ENCODE measurements around the gene MYOG. TPM values are rescaled to one million over a fixed set of nuclear protein-coding genes. Genes with fewer than 3 reads are reported as not detected.

Gene MYOG
- total and polyA plus RNA-seq, 2 of the 4 experiments (the other 2 are of a cell fraction): not detected

GRCh38 chr1:203072002-203072602 lies 13.7 kb downstream of the MYOG start:
- WGBS, 2 experiments (ENCODE audit: extremely low coverage in 2 of 2, insufficient read length in 1 of 2): no CpG with 5 or more reads among the region's 7 CpGs
- DNase-seq: no peak
- Histone ChIP-seq H3K27me3 (ENCODE audit: control insufficient read depth, insufficient read depth, low read length) (peaks cover 16% of the 10 kb centered on the region; the same call in 1 of the 2 replicates), H2BK120ac (ENCODE audit: low read depth, low read length) (no peak overlapping the region), H3K9me1 (ENCODE audit: insufficient read depth, low read length) (no peaks in the 10 kb centered on the region), H3K9me3 (ENCODE audit: control insufficient read depth, insufficient read depth, low read length) (no peaks in the 10 kb centered on the region), H4K5ac (ENCODE audit: low read depth, low read length) (no peak overlapping the region), H3K4me1 (ENCODE audit: control insufficient read depth, insufficient read depth, low read length) (no peaks in the 10 kb centered on the region), H3K9ac (ENCODE audit: low read depth, low read length) (no peak overlapping the region), H2BK15ac (ENCODE audit: low read depth, low read length) (no peak overlapping the region), H3K4ac (ENCODE audit: low read depth, low read length) (no peak overlapping the region), H3K18ac (ENCODE audit: low read depth, low read length) (no peak overlapping the region), H4K8ac (ENCODE audit: low read depth in 2 of 2, low read length in 2 of 2) (no peak overlapping the region), H3K4me3 (ENCODE audit: insufficient read depth, low read depth, low read length) (no peak overlapping the region), H4K91ac (ENCODE audit: insufficient read depth, low read depth, low read length) (no peak overlapping the region), H2AFZ (replicated peaks; ENCODE audit: low read length, poor library complexity) (no peak overlapping the region), H3K56ac (ENCODE audit: extremely low read depth, insufficient read depth, low read length) (no peak overlapping the region), H2AK9ac (replicated peaks; ENCODE audit: low read depth, low read length, poor library complexity) (no peak overlapping the region), H4K20me1 (ENCODE audit: insufficient read depth, low read length) (no peaks in the 10 kb centered on the region; the same call in 1 of the 2 replicates), H2BK5ac (ENCODE audit: low read depth, low read length, poor library complexity, severe bottlenecking) (no peak overlapping the region), H2AK5ac (ENCODE audit: low read depth, low read length) (no peak overlapping the region), H3K36me3 (ENCODE audit: control insufficient read depth, insufficient read depth, low read length) (peaks cover 17% of the 10 kb centered on the region), H3K79me1 (ENCODE audit: low read depth in 1 of 2, low read length in 2 of 2) (no peaks in the 10 kb centered on the region), H3K23ac (ENCODE audit: low read depth, low read length) (no peak overlapping the region), H2BK20ac (ENCODE audit: low read depth, low read length) (no peak overlapping the region), H3K14ac (replicated peaks; ENCODE audit: low read depth, low read length) (no peak overlapping the region), H3K4me2 (ENCODE audit: low read depth, low read length) (no peak overlapping the region), H3K27ac (ENCODE audit: insufficient read depth, low read length) (no peak overlapping the region)
- intact Hi-C loops (cut with micrococcal nuclease) (no loop called here), dilution Hi-C loops (cut with HindIII; ENCODE audit: low sequenced_read_pairs, unreplicated experiment) (no loop called here), in situ Hi-C loops (cut with MboI; ENCODE audit: low sequenced_read_pairs) (no loop called here)
- ChIA-PET POLR2A (ENCODE audit: unreplicated experiment) (no interaction called here), CTCF (no interaction called here)
- ATAC-seq (ENCODE audit: low read depth): no peak
- no TSS peak for BruUV-seq (replicated peaks)
- TF ChIP-seq SMC3 (IDR thresholded peaks at IDR 0.05; ENCODE audit: low read depth, low read length): no peak
- TF ChIP-seq POLR2A (IDR thresholded peaks at IDR 0.05; ENCODE audit: low read depth, low read length): no peak
- no peak for TF ChIP-seq RAD21 (IDR thresholded peaks at IDR 0.05; ENCODE audit: low read length)
- no peak for TF ChIP-seq CHD1 (IDR thresholded peaks at IDR 0.05; ENCODE audit: low read depth, low read length)
- TF ChIP-seq, protein P1, sequence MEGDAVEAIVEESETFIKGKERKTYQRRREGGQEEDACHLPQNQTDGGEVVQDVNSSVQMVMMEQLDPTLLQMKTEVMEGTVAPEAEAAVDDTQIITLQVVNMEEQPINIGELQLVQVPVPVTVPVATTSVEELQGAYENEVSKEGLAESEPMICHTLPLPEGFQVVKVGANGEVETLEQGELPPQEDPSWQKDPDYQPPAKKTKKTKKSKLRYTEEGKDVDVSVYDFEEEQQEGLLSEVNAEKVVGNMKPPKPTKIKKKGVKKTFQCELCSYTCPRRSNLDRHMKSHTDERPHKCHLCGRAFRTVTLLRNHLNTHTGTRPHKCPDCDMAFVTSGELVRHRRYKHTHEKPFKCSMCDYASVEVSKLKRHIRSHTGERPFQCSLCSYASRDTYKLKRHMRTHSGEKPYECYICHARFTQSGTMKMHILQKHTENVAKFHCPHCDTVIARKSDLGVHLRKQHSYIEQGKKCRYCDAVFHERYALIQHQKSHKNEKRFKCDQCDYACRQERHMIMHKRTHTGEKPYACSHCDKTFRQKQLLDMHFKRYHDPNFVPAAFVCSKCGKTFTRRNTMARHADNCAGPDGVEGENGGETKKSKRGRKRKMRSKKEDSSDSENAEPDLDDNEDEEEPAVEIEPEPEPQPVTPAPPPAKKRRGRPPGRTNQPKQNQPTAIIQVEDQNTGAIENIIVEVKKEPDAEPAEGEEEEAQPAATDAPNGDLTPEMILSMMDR (conservative IDR thresholded peaks at IDR 0.05; ENCODE audit: low read depth, low read length): no peak

Measured in IMR-90 (cell line).